Measurements from ENCODE around the gene C12orf56.
"Not testable (repeated sequence)": the region's sequence is repeated elsewhere in the genome, so short reads cannot be mapped to it uniquely, and the experiment has no call there.

Gene C12orf56

DNA sequence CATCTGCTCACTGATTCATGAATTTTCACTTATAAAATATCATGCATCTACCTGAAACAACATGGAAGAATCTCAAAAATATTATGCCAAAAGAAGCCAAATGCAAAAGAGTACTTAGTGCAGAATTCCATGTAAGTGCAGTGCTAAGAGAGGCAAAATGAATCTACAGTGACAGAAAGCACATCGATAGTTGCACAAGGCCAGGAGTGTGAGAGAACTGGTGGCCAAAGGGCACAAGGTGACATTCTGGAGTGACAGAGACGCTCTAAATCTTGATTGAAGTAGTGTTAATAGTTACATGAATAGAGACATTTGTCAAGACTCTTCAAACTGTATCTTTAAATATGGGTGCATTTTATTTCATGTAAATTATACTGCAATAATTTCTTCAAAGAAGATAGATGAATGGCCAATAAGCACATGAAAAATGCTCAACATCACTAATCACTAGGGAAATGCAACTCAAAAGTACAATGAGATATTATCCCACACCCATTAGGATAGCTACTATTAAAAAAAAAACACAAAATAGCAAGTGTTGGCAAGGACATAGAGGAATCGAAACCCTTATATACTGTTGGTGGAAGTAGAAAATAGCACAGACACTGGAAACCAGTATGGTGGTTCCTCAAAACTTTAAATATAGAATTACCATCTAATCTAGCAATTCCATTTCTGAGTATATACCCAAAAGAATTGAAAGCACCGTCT lies 96.7 kb downstream of the C12orf56 start:
- H3K27me3 ChIP-seq: no peaks in the 10 kb centered on the region

DNA sequence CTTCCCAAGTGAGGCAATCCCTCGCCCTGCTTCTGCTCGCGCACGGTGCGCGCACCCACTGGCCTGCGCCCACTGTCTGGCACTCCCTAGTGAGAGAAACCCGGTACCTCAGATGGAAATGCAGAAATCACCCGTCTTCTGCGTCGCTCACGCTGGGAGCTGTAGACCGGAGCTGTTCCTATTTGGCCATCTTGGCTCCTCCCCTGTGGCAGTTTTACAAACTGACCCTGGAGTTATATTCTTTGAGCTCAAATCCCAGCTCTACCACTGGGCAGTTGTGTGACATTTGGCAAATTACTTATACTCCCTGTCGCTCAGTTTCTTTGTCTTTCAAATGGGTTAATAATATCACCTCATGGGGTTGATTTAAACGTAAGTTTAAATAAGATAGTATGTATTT lies 97.4 kb downstream of the C12orf56 start:
- not testable (repeated sequence) for H4K20me1 ChIP-seq; H3K27me3 ChIP-seq; H3K9ac ChIP-seq; H3K36me3 ChIP-seq; H3K4me3 ChIP-seq; H3K9me3 ChIP-seq (replicated peaks in 1 of 11); H3K27ac ChIP-seq; H3K4me2 ChIP-seq
- H3K4me1 ChIP-seq: peaks cover 0 to 13% (median 1%) of the 10 kb centered on the region in 10 experiments; a peak in 2 of 20 replicates

More for the DNA sequence above, 96.7 kb downstream of the C12orf56 start:
- H3K9ac ChIP-seq: no peak overlapping the region
- H3K4me2 ChIP-seq: peak overlapping the region in 2 of 11 experiments; percentile 11 to 49; a peak in 1 of 22 replicates
- no peaks in the 10 kb centered on the region for H4K20me1 ChIP-seq
- TF ChIP-seq Cebpa-rat (IDR thresholded peaks at IDR 0.05): no peak
- H3K4me1 ChIP-seq: peaks cover 0 to 13% (median 1%) of the 10 kb centered on the region in 10 experiments; a peak in 2 of 20 replicates
- H3K4me3 ChIP-seq: no peak overlapping the region
- H3K36me3 ChIP-seq: no peaks in the 10 kb centered on the region
- H3K27ac ChIP-seq: no peak overlapping the region
- H3K9me3 ChIP-seq (replicated peaks in 1 of 11): no peaks in the 10 kb centered on the region

DNA sequence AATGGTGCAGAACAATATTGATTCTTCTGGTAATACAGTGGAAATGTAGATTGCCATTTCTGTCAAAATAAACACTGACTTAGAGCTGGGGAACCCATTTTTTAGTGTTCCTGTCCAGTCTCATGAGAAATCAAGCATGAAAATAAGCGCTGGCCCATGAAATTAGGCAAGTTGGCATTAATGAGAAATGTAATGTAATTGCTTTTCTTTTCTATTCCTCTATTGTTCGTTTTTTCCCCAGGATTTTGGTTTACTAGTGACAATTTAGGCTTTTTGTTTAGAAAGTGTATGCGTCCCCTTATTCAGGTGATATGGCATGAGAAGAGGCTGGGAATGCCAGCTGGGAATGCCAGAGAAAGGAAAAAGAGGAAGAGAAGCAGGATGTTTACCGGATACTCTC lies 104.0 kb downstream of the C12orf56 start:
- Histone ChIP-seq H4K20me1 (no peaks in the 10 kb centered on the region), H3K9ac (no peak overlapping the region), H3K27ac (no peak overlapping the region), H3K36me3 (no peaks in the 10 kb centered on the region), H3K4me2 (0 out of 22 replicates have a peak overlapping the region, but pooled peaks of 1 of the 11 experiments have one; percentile 26), H3K27me3 (no peaks in the 10 kb centered on the region), H3K9me3 (replicated peaks in 1 of 11) (no peaks in the 10 kb centered on the region), H3K4me3 (no peak overlapping the region), H3K4me1 (peaks cover 0 to 6% (median 0%) of the 10 kb centered on the region in 10 experiments; a peak in 1 of 20 replicates)
- TF ChIP-seq Cebpa-rat (IDR thresholded peaks at IDR 0.05): no peak

DNA sequence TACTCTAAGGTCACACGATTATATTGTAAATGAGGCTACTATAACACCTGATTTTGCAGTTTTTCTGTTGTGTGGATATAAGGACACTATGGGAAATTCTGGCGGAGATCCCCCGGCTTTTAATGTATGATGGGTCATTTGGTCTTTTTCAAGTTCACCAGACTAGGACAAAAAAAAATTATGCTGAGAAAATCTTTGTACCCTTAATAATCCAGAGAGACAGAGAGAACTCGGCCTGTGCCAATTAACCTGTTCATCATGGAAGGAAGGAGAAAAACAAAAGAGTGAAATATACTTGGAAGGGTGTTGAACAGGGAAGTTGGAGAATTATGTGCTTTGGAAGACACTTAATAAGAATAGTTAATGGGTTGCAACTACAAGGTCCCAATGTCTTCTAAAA lies 106.3 kb downstream of the C12orf56 start:
- H3K9ac ChIP-seq: no peak overlapping the region
- H3K36me3 ChIP-seq: no peaks in the 10 kb centered on the region
- H3K4me3 ChIP-seq: no peak overlapping the region
- H3K4me2 ChIP-seq: no peak overlapping the region
- peaks cover 0 to 6% (median 0%) of the 10 kb centered on the region in 10 experiments; a peak in 1 of 20 replicates for H3K4me1 ChIP-seq
- H3K27ac ChIP-seq: no peak overlapping the region
- no peaks in the 10 kb centered on the region for H3K9me3 ChIP-seq (replicated peaks in 1 of 11)
- no peak for TF ChIP-seq Cebpa-rat (IDR thresholded peaks at IDR 0.05)
- H3K27me3 ChIP-seq: no peaks in the 10 kb centered on the region
- H4K20me1 ChIP-seq: no peaks in the 10 kb centered on the region

DNA sequence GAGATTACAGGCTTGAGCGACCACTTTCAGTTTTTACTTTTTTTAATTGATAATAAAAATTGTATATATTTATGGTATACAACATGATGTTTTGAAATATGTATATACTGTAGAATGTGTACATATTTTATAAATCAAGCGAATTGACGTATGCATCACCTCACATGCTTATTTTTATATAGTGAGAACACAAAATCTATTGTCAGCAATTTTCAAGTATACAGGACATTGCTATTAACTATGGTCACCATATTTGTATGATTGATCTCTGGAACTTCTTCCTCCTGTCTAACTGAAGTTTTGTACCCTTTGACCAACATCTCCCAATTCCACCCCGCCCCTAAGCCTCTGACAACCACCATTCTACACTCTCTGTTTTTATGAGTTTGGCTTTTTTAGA lies 112.1 kb downstream of the C12orf56 start:
- Histone ChIP-seq H3K4me1 (no peaks in the 10 kb centered on the region), H3K9ac (no peak overlapping the region), H3K27ac (no peak overlapping the region), H3K4me2 (no peak overlapping the region), H3K36me3 (no peaks in the 10 kb centered on the region), H3K9me3 (replicated peaks in 1 of 11) (0 out of 22 replicates have a peak, but pooled peaks cover 0 to 4% (median 0%) of the 10 kb centered on the region in 11 experiments), H3K27me3 (no peaks in the 10 kb centered on the region), H3K4me3 (no peak overlapping the region), H4K20me1 (no peaks in the 10 kb centered on the region)
- no peak for TF ChIP-seq Cebpa-rat (IDR thresholded peaks at IDR 0.05)

DNA sequence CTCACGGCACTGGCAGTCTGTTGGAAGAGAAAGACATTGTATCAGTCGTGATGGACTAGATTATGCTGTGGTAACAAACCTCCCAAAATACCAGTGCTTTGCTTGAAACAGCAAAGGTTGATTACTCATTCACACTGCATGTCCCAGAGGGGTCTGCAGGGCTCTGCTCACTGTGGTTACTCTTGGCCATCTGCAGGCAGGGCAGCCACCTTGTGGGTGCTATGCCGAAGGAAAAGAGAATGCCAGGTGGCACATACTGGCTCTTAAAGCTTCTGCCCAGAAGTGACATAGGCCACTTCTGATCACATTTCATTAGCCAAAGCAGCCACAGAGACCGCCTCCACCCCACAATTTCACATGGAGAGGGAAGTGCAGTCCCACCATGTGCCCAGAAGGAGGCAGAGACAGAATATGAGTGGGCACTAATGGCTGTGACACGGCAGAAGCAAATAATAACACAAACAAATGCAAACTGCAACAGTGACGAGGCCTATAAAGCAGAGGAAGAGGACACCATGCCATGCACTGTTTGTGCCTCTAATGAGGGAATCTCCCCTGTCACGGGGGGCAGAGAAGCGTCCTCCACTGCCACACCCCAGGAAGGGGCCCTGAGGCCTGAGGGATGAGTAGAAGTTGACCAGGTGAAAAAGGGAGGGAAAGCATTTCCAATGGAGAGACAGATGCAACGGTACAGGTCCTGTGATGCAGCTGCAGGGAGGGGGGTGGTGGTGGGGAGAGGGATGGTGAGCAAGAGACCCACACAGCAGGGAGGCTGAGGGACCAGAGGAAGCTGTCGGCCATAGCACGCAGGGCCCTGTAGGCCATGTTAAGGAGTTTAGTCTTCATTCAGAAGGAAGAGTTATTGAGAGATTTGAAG lies 116.8 kb downstream of the C12orf56 start:
- Histone ChIP-seq H3K4me3 (no peak overlapping the region), H3K36me3 (no peaks in the 10 kb centered on the region), H3K27me3 (no peaks in the 10 kb centered on the region), H3K4me2 (no peak overlapping the region), H4K20me1 (no peaks in the 10 kb centered on the region), H3K9me3 (replicated peaks in 1 of 11) (0 out of 22 replicates have a peak, but pooled peaks cover 0 to 3% (median 0%) of the 10 kb centered on the region in 11 experiments), H3K9ac (no peak overlapping the region), H3K4me1 (no peaks in the 10 kb centered on the region), H3K27ac (no peak overlapping the region)
- no peak for TF ChIP-seq Cebpa-rat (IDR thresholded peaks at IDR 0.05)

DNA sequence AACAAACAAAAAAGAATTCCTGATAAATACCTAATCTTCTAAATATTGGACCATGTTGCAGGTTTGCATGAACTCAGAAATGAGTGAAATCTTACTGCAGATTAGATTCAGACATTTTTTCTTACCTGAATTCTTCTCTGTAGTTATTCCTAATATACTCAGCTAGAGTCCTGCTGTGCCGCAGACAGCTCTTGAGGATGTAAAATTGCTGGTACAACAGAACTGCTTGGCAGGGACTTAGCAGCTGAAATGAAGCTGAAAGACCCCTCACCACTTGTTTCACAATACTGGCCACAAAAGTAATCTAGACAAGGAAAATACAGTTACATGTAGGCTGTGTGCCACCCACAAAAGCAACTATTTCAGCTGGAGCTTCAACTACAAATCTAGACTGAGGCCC lies 120.1 kb downstream of the C12orf56 start:
- Histone ChIP-seq H3K4me2 (no peak overlapping the region), H3K9me3 (replicated peaks in 1 of 11) (no peaks in the 10 kb centered on the region), H4K20me1 (no peaks in the 10 kb centered on the region), H3K36me3 (no peaks in the 10 kb centered on the region), H3K9ac (no peak overlapping the region), H3K27ac (no peak overlapping the region), H3K27me3 (no peaks in the 10 kb centered on the region), H3K4me1 (no peaks in the 10 kb centered on the region), H3K4me3 (no peak overlapping the region)
- TF ChIP-seq Cebpa-rat (IDR thresholded peaks at IDR 0.05): no peak

DNA sequence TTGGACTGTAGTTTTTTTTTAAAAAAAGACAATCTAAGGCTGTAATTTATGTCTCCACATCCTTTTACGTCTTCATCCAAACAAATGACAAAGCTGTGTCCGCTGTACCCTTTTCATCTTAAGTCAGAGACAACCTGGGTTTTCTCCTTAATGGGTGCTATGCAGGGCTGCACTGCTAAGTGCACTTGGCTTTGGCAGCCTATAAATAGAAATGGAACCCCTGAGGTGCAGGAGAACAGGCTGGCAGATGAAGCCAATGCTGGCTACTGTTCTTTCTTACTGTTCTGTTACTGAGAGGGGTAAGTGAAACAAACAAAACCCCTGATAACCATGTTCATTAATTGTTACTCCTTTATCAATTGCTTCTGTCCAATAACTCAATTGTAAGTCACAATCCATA lies 121.4 kb downstream of the C12orf56 start:
- H3K9ac ChIP-seq: no peak overlapping the region
- no peaks in the 10 kb centered on the region for H3K36me3 ChIP-seq
- H3K4me2 ChIP-seq: no peak overlapping the region
- H4K20me1 ChIP-seq: no peaks in the 10 kb centered on the region
- no peak for TF ChIP-seq Cebpa-rat (IDR thresholded peaks at IDR 0.05)
- H3K27me3 ChIP-seq: no peaks in the 10 kb centered on the region
- H3K4me1 ChIP-seq: no peaks in the 10 kb centered on the region
- no peak overlapping the region for H3K27ac ChIP-seq
- no peaks in the 10 kb centered on the region for H3K9me3 ChIP-seq (replicated peaks in 1 of 11)
- H3K4me3 ChIP-seq: no peak overlapping the region

DNA sequence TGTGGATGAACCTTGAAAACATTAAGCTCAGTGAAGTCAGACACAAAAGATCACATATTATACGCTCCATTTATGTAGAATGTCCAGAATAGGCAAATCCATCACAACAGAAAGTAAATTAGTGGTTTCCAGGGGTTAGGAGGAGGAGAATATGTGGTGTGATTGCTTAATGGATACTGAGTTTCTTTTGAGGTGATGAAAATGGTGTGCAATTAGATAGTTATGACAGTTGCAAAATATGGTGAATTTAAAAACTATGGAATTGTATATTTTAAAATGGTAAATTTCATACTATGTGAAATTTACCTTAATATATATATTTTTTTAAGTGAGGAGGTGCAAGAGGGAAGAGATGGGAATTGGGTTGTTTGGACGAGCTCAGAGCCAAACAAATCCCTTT lies 122.1 kb downstream of the C12orf56 start:
- Histone ChIP-seq H3K9ac (no peak overlapping the region), H3K36me3 (no peaks in the 10 kb centered on the region), H3K27me3 (no peaks in the 10 kb centered on the region), H3K27ac (no peak overlapping the region), H3K4me3 (no peak overlapping the region), H3K4me1 (no peaks in the 10 kb centered on the region), H3K4me2 (no peak overlapping the region), H3K9me3 (replicated peaks in 1 of 11) (no peaks in the 10 kb centered on the region), H4K20me1 (no peaks in the 10 kb centered on the region)
- TF ChIP-seq Cebpa-rat (IDR thresholded peaks at IDR 0.05): no peak

Measured in BLaER1 treated with 17β-estradiol and CSF1 and Interleukin-3, amounts not matched to agents 10 nM and 100 nM (cell line).